ENCODE measurements around the gene SPATA6.
A peak's percentile ranks its signal among the peaks of the same experiment; 100 is the strongest.
"Not testable (repeated sequence)": the region's sequence is repeated elsewhere in the genome, so short reads cannot be mapped to it uniquely, and the experiment has no call there.

SPATA6 gene

DNA sequence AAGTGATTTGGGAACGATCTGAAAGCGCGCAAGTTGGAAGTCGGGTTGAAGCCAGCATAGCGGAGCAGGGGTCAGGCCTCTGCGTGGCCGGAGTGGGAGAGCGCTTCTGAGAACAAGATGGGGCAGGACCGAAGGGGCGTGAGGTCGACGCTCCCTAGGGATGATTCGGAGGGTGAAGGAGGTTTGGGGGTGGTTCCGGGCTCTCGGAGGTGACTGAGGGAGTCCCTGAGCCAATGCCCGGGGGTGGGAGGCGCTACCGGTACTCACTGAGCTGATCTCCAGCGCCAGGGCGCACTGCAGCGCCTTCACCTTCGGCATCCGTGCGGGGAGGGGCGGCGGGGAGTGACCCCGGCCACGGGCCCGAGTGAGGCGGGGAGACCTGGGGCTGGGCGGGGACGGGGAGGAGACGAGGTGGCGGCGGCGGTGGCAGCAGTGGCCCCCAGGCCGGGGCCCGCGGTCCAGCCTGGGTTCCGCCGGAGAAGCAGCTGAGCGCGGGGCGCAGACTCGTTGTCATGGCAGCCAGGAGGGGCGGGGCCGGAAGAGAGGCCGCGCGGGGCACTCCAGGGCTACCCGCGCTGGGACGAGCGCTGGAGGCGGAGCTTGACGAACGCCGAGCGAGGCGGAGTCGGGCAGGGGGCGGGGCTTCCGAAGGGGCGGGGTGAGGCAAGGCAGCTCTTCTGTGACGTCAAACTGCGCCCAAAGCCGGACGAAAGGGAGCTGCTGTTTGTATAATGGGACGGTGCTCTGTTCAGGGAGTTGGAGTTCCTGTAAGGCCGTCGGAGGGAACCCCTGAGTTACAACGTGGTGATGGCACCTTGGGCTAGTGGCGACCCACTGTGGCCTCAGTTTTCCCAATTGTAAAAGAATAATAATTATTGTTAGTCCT, at the start of gene SPATA6:
Gene SPATA6 (minus strand): TSS at position 514 of the 886 bp plus-strand sequence. CDS start 196 bp downstream, at position 318.
- DNase-seq = peak; percentile 95 to 97 (median 96)

DNA sequence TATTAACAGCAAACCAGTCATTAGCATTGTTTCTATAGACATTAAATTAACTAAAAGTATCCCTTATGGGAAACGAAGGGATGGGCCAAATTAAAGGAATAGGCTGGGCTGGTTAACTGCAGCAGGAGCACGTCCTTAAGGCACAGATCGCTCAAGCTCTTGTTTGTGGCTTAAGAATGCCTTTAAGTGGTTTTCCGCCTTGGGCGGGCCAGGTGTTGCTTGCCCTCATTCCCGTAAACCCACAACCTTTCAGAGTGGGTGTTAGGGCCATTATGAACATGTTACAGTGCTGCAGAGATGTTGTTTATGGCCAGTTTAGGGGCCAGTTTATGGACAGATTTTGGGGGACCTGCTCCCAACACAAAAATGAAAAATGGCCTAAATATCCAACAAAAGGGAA, 47.9 kb upstream of the SPATA6 start:
- not testable (repeated sequence) for DNase-seq

DNA sequence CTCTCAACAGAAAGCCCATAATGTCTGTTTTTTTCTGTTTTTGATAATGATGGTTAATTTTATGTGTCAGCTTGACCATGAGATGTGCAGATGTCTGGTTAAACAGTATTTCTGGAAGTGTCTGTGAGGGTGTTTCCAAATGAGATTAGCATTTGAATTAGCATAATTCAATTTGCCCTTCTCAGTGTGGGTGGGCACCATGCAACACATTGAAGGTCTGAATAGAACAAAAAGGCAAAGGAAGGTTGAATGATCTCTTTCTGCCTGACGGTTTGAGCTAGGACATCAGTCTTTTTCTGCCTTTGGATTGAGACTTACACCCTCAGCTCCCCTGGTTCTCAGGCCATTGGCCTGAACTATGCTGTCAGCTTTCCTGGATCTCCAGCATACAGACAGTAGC, 34.9 kb upstream of the SPATA6 start:
- no peak for DNase-seq

DNA sequence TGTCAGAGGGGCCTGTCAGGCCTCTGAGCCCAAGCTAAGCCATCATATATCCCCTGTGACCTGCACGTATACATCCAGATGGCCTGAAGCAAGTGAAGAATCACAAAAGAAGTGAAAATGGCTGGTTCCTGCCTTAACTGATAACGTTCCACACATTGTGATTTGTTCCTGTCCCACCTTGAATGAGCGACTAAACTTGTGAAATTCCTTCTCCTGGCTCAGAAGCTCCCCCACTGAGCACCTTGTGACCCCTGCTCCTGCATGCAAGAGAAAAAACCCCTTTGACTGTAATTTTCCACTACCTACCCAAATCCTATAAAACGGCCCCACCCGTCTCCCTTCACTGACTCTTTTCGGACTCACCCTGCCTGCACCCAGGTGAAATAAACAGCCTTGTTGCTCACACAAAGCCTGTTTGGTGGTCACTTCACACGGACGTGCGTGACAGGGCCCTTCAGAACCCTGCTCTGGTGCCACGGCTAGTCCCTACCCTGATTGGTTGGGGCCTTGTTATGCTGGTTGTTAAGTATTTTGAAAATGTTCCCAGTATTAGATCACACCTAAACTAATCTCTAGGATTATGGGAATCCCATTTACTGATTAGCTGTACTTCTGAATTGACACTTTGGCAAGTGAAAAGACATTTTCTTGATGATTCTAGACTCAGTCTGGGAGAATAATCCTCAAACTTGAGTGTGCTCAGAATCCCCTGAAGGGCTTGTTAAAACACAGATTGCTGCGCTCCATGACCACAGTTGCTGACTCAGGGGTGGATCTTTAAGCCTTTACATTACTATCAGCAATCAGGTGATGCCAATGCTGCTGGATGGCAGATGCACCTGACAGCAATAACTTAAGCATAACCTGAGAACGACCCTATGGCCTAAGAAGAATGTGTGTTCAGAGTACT, 28.8 kb upstream of the SPATA6 start:
- no peak for DNase-seq

DNA sequence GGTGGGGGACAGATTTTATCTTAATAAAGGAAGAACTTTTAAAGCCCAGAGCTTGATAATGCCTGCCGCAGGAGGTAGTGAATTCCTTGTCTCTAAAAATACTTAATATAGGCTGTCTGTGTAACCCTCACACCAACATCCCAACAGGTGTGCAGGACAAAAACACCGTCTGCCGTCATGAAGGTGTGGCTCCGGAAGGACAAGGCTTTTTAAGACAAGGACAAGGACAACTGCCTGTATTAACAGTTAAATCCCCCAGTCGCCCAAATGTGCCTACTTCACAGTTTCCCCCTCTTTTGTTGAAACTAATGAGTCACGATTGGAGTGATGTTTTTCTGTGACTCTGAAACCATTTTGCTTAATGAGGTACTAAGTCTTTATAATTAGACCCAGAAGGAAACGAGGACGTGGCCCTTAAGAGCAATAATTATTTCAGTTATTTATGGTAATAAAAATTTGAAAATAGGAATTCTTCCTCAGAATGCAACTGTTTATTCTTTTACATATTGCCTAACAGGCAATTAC, 27.3 kb upstream of the SPATA6 start:
- peak in 1 of 3 experiments; percentile 14 for DNase-seq

DNA sequence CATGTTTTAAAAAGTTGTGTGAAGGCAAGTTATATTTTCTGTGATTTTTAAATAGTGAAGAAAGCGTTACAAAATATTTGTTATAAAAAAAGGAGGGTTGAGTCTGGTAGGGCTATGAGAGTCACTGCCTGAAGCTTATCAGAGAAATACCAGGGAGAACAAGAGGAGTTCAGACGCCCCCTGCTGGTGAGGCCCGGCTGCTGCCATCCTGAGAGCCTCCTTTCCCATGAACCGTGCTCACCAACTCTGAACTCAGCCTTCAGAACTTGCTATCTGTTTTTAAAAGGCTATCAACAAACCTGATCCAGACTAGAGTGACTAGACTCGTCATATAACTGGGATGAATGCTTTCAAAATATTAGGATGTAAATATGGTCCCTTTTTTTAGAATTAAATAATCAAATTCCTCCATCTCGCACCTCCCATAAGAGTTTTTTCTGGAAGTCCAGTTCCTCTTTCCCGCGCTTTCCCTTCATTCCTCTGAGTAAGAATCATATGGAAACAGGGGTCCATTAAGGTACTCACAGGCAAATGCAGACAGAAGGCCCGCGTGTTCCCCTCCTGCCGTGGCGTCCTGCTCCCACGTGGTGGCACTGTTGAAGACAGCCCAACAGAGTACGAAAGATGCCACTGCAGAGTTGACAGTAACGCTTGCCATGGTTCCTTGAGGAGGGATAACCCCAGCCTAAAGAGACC, 26.2 kb upstream of the SPATA6 start:
- peak; percentile 51 to 84 (median 73) for DNase-seq

DNA sequence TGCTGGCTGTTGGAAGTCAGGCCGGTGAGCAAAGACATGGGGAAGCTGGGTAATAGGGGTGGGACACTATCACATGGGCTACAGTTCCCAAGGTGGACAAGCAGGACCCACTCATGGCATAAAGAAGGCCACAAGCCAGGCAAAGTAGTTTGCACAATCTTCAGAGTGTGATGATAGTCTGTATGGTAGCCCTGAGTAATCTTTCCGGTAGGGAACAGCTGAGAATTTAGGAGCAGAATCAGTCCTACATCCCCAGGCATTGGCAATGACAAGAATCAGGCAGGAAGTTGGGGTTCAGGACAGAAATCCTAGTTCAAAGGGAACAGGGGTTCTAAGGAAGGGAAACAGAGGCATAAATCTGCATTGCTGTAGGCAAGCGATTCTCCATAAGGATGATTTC, 23.9 kb upstream of the SPATA6 start:
- DNase-seq = no peak

DNA sequence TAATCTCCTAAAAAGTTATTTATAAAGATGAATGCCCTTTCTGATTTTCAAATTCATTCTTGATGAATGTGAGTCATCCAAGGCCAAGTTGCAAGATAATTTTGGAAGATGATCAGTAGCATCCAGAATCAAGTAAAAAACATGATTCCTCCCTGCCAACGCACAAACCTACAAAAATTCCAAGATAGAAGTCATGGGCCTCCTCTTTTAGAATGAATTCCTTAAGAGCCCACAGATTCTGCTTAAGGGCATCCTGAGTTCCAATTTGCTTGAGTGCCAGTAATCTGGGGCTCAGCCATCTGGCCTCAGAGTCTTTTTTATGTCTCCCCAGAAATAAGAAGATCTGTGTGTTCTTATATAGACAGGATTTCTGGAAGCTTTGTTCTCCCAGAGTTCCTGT, 23.2 kb upstream of the SPATA6 start:
- no peak for DNase-seq

DNA sequence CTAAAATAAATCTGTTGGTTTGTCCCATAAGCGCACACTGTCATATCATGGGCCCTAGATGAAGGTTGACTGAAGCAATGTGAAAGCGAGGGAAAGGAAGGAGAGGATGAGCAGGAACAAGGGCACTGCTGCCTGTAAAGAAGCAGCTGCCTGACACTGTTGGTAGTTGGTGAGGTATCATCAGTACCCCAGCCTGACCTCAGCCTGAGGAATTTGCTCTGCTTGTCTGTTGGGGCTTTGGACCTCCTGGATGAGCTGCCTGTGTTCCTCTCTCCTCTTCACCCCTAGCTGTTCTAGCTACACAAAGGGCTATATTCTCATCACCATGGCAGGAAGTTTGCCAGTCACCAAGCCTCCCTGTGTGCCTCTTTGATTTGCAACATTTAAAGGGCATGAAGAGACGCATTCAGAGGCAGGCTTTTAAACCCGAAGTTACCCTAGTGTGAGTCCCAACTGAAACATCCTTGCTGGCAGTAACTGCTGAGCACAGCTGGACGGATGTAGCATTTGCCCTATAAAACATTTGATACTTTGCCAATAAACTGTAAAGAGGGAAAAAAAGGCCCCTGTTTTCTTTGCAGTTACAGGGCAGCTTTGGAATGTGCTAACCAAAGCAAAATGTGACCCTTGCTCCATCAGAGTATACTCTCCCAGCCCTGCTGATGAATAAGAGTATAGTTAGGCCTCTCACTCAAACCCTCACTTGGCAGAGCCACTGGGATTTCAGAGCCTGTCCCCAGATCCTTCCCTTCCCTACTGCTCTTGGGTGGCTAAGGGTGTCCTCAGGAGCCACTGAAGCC, 22.2 kb upstream of the SPATA6 start:
- no peak for DNase-seq

DNA sequence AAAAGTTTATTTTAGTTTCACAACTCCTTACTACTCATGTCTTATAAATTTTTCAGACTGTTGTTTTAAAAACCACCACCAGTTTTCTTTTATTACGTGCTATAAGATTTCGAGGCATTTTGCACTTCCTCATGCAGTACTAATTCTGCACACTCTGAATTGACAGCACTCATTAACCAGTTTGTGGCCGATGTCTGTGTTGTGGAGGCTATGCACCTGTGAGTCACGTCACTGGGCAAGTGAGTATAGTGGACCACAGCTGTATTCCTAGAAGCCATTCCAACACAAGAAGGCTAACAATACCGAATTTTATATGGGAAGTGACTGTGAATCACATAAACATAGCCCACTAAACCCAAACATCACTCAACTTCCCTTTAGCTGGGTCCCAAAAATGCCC, 21.0 kb upstream of the SPATA6 start:
- no peak for DNase-seq

DNA sequence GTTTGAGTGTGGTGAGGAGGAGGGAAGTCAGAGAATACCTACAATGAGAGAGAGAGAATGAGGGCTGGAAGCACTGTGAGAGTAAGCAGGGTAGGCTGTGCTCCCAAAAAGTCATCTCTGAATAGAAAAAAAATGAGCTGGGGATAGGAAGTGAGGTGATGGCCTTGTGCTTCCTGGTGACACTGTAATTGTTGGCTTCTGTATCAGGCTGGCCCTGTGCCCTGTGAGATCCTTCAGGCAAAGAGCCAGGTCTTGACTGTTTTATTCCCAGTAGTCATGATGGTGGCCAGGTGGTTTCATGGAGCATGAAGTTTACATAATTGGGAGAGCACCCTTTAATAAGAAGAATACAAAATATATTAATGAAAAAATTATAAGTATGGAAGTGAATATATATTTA, 20.4 kb upstream of the SPATA6 start:
- peak in 2 of 3 experiments; percentile 9 to 53 for DNase-seq

DNA sequence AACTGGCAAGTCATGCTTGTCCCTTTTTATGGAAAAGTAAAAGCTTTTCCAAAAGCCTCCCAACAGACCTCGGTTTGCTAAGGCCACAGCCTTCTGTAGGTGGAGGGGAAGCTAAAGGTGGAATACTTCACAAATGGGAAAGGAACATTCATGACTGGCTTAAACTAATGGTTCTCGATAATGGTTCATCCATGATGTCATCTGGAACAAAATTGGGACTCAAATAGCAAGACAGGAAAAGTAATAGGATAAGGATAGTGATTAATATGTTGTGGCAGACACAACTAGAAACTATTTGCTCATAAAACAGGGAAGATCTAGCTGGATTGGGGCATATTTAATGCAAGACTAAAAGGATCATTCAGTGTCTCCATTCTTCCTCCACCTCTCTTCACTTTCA, 16.7 kb upstream of the SPATA6 start:
- no peak for DNase-seq

DNA sequence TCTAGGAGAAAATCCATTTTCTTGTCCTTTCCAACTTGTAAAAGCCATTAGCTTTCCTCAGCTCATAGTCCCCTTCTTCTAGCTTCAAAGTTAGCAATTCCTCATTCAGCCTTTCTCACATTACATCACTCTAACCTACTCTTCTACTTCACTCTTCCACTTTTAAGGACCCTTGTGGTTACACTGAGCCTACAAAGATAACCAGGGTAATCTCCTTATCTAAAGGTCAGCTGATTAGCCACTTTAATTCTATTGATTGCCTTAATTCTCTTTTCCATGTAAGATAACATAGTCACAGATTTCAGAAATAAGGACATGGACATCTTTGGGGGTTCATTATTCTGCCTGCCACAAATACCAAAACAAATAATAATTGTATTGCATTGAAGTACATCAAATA, 8.5 kb upstream of the SPATA6 start:
- DNase-seq = peak in 1 of 3 experiments; percentile 5

DNA sequence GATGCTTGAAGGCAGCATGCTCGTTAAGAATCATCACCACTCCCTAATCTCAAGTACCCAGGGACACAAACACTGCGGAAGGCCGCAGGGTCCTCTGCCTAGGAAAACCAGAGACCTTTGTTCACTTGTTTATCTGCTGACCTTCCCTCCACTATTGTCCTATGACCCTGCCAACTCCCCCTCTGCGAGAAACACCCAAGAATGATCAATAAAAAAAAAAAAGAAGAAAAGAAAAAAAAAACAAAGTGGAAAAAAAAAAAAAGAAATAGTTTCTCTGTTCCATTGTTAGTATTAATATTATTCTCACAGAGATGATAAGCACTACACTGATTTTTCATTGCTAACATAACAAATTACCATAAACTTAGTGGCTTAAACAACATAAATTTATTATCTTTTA, 8.0 kb upstream of the SPATA6 start:
- not testable (repeated sequence) for DNase-seq

DNA sequence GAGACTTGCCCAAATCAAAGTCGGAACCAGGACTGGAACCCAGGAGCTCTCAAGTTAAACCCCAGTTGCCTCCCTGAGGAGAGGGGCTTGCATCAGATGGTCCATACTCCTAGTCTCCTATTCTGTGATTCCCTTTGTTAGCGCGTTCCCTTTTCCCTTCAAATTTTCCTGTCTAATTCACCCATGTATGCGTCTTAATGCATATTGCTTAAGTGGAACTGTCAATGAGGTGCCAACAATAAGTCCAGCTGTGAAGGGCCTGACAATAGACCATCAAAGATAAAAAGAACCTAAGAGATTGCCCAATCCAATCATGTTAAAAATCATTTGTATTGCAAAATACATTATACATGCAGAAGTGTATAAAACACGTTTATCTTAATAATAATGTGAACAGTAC, 634 bp upstream of the SPATA6 start:
- no peak for DNase-seq

DNA sequence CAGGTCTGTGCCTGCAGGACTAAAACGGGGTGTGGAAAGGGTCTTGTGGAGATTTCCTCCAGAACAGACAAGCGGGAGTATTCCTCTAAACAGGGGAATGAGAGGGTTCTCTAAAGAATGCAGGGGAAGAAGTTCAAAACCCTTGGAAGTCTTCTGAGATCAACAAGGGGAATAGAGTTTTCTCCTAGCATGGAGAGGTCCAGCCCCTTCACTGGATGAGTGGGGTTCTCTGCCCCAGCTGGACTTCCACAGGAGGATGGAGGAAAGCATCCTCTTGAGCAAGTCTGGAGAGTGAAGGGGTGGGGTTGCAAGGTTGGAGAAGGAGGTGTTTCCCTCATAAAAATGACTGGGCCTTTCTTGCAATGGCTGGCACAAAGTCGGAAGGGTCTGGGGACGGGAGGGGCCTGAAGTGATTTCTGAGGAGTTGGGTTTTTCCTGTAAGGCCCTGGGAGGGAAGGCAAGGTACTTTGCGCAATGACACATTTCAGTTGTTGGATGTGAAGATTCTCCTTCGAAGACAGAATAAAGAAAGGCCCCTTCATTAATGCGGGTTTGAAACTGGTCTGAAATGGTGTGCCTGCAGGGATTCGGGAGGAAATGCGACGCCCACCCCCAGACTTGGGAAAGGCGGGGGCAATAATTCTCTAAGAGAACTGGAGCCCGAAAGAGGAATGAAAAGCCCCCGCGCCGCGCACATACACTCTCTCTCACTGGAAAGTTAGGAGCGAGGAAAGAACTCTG, 884 bp downstream of the SPATA6 start:
- peak in 2 of 3 experiments; percentile 31 to 41 for DNase-seq

DNA sequence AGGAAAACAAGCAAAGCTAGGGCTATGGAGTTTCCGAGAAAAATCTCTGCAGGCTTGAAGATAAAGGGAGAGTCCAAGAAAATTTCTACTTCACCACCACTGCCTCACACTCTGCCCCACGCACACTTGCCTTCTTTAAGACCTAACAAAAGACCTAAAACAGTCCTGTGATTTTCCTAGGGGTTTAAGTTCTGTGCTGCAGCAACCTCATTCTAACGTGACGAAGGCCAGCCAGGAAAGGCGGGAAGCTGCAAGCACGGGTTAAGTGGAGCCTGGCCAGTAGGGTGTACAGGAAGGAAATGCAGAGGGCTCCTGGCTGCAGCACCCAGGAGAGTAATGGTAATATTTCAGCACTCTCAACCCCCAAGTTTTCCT, 1.5 kb downstream of the SPATA6 start:
- peak in 2 of 3 experiments; percentile 13 to 34 for DNase-seq

DNA sequence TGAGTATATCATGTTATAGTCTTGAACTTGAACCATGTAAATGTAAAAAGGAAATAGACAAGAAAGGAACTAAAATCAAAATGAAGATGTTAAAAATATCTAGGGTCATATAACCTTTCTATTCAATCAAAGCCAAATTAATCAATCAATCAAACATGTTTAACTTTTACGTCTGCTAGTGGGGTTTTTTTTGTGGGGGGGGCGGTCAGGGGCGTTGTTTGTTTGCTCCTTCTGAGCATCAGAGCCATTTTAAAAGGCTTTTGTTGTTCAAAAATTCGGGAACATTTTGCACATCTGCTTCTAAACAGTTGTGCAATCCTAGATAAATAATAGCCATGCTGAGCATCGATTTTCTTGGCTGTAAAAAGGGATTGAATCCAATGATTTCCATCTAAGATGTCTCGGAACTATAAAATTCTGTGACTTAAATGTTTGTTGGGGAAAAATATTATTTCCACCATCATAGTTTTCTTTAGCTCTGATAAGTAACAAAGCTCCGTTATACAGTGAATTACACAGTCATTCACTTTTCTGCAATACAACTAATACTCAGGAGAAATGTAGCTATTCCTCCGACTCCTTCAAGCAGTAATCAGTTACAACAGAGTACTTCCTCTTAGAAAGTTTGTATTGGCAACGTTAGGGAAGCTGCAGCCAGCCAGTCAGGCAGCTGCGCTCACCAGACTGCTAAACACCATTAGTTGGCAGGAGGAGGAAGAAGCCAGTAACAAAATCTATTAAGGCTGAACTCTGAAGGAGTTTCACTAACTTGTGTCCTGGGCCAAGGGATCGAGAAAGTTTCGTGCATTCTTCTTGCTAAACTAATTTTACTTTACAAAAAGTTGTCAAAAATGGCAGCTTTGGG, 2.2 kb downstream of the SPATA6 start:
- no peak for DNase-seq

DNA sequence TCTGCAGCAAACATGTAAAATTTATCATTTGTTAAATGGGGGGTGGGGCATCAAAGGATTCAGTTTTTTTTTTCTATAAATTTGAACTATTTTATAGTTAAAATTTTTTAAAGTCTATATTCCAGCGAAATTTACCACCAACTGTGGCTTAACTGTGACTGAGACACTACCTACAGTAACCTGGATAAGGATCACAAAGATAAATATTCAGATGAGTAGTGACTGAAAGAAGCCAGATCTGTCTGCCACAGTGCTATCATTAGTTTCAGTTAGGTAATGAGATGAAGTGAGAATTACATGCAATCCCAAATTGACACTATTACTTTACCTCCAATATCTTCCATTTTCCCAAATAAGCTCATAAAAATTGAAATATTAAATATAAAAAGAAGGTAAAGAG, 5.4 kb downstream of the SPATA6 start:
- no peak for DNase-seq

DNA sequence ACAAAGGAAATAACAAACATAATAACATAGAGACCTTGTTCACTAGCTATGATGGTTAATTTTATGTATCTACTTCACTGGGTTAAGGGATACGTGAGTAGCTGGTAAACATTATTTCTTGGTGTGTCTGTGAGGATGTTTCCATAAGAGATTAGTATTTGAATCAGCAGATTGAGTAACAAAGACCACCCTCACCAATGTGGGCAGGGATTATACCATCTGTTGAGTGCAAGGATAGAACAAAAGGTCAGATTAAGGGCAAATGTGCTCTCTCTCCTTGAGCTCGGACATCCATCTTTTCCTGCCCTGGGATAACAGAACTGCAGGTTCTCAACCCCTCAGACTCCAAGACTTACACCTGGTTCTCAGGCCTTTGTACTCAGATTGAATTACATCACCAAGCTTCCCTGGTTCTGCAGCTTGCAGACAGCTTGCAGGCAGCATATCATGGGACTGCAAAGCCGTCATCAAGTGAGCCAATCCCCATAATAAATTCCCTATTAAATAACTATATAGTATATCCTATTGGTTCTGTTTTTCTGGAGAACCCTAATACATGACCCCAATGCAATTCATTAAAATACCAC, 9.2 kb downstream of the SPATA6 start:
- no peak for DNase-seq

Data from NCI-H1417 (cell line).